ENCODE results near the gene LAT. TPM values are rescaled to one million over a fixed set of nuclear protein-coding genes. Genes with fewer than 3 reads are reported as not detected.

LAT gene
- total and polyA plus RNA-seq, 2 of the 4 experiments (the other 2 are of a cell fraction): 0.18 to 7.4 TPM

DNA sequence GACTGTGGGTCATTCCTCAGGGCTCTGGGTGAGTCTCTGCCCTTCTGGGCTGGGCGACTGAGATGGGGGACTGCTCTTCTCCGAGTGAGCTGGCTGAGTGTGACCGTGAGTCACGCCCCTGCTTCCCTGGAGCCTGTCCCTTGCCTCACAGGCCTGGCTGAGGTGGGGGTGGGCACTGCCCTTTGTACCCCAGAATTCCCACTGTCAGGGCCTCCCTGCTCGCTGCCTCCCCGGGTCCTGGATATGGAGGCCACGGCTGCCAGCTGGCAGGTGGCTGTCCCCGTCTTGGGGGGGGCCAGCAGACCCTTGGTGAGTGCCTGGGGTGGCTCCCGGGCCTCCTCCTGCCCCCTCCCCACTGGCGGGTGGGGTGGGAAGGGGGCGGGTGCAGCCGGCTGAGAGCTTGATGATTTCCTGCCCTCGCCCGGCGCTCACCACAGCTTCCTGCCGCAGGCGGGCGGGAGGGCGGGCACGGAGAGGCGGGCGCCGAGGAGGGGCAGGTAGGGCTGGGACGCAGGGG lies at the start of gene LAT (continued):
- no peak for TF ChIP-seq CEBPB (IDR thresholded peaks at IDR 0.05; ENCODE audit: low read depth, low read length)

DNA sequence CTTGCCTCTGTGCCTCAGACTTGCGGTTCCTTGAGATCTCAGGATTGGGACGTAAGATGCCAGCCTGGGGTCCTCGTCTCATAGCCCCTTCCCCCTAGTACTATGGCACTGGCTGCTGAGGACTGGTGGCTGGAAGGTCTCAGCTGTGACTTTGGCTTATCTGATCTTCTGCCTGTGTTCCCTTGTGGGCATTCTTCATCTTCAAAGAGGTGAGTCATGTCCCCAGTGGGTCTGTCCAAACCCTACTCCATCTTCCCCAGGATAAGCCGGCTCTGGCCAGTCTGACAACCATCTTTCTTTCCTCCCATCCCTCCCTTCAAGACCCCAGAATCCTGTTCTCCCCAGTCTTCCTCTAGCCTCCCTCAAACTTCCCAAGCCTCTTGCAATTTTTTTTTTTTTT lies 49.5 kb upstream of the LAT start:
- POLR2A ChIA-PET (ENCODE audit: unreplicated experiment): no interaction called here
- Histone ChIP-seq H3K36me3 (ENCODE audit: control insufficient read depth, insufficient read depth, low read length) (no peaks in the 10 kb centered on the region), H3K56ac (ENCODE audit: extremely low read depth, insufficient read depth, low read length) (no peak overlapping the region), H3K14ac (replicated peaks; ENCODE audit: low read depth, low read length) (no peak overlapping the region), H2BK20ac (ENCODE audit: low read depth, low read length) (no peak overlapping the region), H3K4ac (ENCODE audit: low read depth, low read length) (no peak overlapping the region), H3K18ac (ENCODE audit: low read depth, low read length) (no peak overlapping the region), H3K23ac (ENCODE audit: low read depth, low read length) (no peak overlapping the region), H3K9me1 (ENCODE audit: insufficient read depth, low read length) (no peaks in the 10 kb centered on the region), H4K91ac (ENCODE audit: insufficient read depth, low read depth, low read length) (no peak overlapping the region), H2BK120ac (ENCODE audit: low read depth, low read length) (no peak overlapping the region), H3K27me3 (ENCODE audit: control insufficient read depth, insufficient read depth, low read length) (peaks cover 7% of the 10 kb centered on the region; the same call in 1 of the 2 replicates), H3K4me2 (ENCODE audit: low read depth, low read length) (no peak overlapping the region), H4K8ac (ENCODE audit: low read depth in 2 of 2, low read length in 2 of 2) (no peak overlapping the region), H3K9ac (ENCODE audit: low read depth, low read length) (no peak overlapping the region), H2BK5ac (ENCODE audit: low read depth, low read length, poor library complexity, severe bottlenecking) (no peak overlapping the region), H2AK5ac (ENCODE audit: low read depth, low read length) (no peak overlapping the region), H4K20me1 (ENCODE audit: insufficient read depth, low read length) (no peaks in the 10 kb centered on the region), H4K5ac (ENCODE audit: low read depth, low read length) (no peak overlapping the region), H3K27ac (ENCODE audit: insufficient read depth, low read length) (no peak overlapping the region), H3K79me1 (ENCODE audit: low read depth in 1 of 2, low read length in 2 of 2) (no peaks in the 10 kb centered on the region), H3K4me3 (ENCODE audit: insufficient read depth, low read depth, low read length) (no peak overlapping the region), H2AFZ (replicated peaks; ENCODE audit: low read length, poor library complexity) (no peak overlapping the region), H2BK15ac (ENCODE audit: low read depth, low read length) (no peak overlapping the region), H2AK9ac (replicated peaks; ENCODE audit: low read depth, low read length, poor library complexity) (no peak overlapping the region), H3K4me1 (ENCODE audit: control insufficient read depth, insufficient read depth, low read length) (no peaks in the 10 kb centered on the region), H3K9me3 (ENCODE audit: control insufficient read depth, insufficient read depth, low read length) (no peaks in the 10 kb centered on the region)
- no peak for DNase-seq
- no TSS peak for BruUV-seq (replicated peaks)
- WGBS, 2 experiments (ENCODE audit: extremely low coverage in 2 of 2, insufficient read length in 1 of 2): no CpG with 5 or more reads among the region's 4 CpGs
- in situ Hi-C loops (cut with MboI; ENCODE audit: low sequenced_read_pairs): no loop called here
- intact Hi-C loops (cut with micrococcal nuclease): no loop called here
- no peak for ATAC-seq (ENCODE audit: low read depth)
- CTCF ChIA-PET: interaction anchor here (1.8 kb wide), 1 partner anchor 10 kb away, joined by 6 read pairs; no protein-coding TSS in a partner anchor
- dilution Hi-C loops (cut with HindIII; ENCODE audit: low sequenced_read_pairs, unreplicated experiment): no loop called here
- TF ChIP-seq, protein P1, sequence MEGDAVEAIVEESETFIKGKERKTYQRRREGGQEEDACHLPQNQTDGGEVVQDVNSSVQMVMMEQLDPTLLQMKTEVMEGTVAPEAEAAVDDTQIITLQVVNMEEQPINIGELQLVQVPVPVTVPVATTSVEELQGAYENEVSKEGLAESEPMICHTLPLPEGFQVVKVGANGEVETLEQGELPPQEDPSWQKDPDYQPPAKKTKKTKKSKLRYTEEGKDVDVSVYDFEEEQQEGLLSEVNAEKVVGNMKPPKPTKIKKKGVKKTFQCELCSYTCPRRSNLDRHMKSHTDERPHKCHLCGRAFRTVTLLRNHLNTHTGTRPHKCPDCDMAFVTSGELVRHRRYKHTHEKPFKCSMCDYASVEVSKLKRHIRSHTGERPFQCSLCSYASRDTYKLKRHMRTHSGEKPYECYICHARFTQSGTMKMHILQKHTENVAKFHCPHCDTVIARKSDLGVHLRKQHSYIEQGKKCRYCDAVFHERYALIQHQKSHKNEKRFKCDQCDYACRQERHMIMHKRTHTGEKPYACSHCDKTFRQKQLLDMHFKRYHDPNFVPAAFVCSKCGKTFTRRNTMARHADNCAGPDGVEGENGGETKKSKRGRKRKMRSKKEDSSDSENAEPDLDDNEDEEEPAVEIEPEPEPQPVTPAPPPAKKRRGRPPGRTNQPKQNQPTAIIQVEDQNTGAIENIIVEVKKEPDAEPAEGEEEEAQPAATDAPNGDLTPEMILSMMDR (conservative IDR thresholded peaks at IDR 0.05; ENCODE audit: low read depth, low read length): no peak
- TF ChIP-seq MAZ (IDR thresholded peaks at IDR 0.05; ENCODE audit: borderline replicate concordance, low read depth, low read length) (no peak), CHD1 (IDR thresholded peaks at IDR 0.05; ENCODE audit: low read depth, low read length) (no peak), BHLHE40 (IDR thresholded peaks at IDR 0.05; ENCODE audit: low read depth, low read length) (no peak), FOS (IDR thresholded peaks at IDR 0.05; ENCODE audit: low read depth, low read length) (no peak), RFX5 (IDR thresholded peaks at IDR 0.05; ENCODE audit: low read depth, low read length) (no peak), RCOR1 (IDR thresholded peaks at IDR 0.05; ENCODE audit: insufficient replicate concordance, low read length) (no peak), RAD21 (IDR thresholded peaks at IDR 0.05; ENCODE audit: low read length) (no peak), MAFK (IDR thresholded peaks at IDR 0.05; ENCODE audit: low read depth, low read length) (no peak), MXI1 (IDR thresholded peaks at IDR 0.05; ENCODE audit: borderline replicate concordance, low read depth, low read length) (no peak), CEBPB (IDR thresholded peaks at IDR 0.05; ENCODE audit: low read depth, low read length) (no peak), NFE2L2 (IDR thresholded peaks at IDR 0.05; ENCODE audit: low read depth, low read length) (no peak), POLR2A (IDR thresholded peaks at IDR 0.05; ENCODE audit: low read depth, low read length) (no peak), SMC3 (IDR thresholded peaks at IDR 0.05; ENCODE audit: low read depth, low read length) (no peak)
- TF ChIP-seq, protein P2, sequence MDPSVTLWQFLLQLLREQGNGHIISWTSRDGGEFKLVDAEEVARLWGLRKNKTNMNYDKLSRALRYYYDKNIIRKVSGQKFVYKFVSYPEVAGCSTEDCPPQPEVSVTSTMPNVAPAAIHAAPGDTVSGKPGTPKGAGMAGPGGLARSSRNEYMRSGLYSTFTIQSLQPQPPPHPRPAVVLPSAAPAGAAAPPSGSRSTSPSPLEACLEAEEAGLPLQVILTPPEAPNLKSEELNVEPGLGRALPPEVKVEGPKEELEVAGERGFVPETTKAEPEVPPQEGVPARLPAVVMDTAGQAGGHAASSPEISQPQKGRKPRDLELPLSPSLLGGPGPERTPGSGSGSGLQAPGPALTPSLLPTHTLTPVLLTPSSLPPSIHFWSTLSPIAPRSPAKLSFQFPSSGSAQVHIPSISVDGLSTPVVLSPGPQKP (IDR thresholded peaks at IDR 0.05; ENCODE audit: borderline replicate concordance, low read depth, low read length): no peak
